GM12878 (cell line): ENCODE data around the gene AGRP.

Experiments
- ASH2L ChIP-seq: fragments of 300-600, 200-600 bp; sonication (generic); IDR thresholded peaks from 2 replicates; pipeline ENCODE4 v1.6.1; 2017; ENCODE audit warnings: low read depth, mild to moderate bottlenecking, borderline replicate concordance
- CEBPB ChIP-seq, 2 experiments: fragments of 150-350 bp in 1 of 2; IDR thresholded peaks; 2 replicates each; pipeline ENCODE4 v1.6.1; 2012 to 2014; ENCODE audit warnings: low read depth in 2 of 2, low read length in 2 of 2, borderline replicate concordance in 1 of 2, inconsistent platforms in 1 of 2
- CHD2 ChIP-seq: IDR thresholded peaks from 2 replicates; pipeline ENCODE4 v1.6.1; 2011; ENCODE audit warnings: low read depth, low read length, improper control_type of control experiment, borderline replicate concordance
- CUX1 ChIP-seq: IDR thresholded peaks from 2 replicates; pipeline ENCODE4 v1.6.1; 2012; ENCODE audit warnings: improper control_type of control experiment, low read depth, low read length; ENCODE audit not compliant: insufficient replicate concordance
- GABPA ChIP-seq: IDR thresholded peaks from 2 replicates; pipeline ENCODE4 v1.6.1; 2014; ENCODE audit warnings: antibody characterized with exemption, low read depth, mild to moderate bottlenecking, inconsistent platforms
- RAD21 ChIP-seq: IDR thresholded peaks from 2 replicates; pipeline ENCODE4 v1.6.1; 2011; ENCODE audit warnings: mild to moderate bottlenecking, low read depth, low read length, moderate library complexity; ENCODE audit not compliant: insufficient read depth
- RCOR1 ChIP-seq: conservative IDR thresholded peaks from 2 replicates; pipeline ENCODE4 v1.6.1; 2012; ENCODE audit warnings: low read depth, low read length, improper control_type of control experiment
- TF ChIP-seq, protein P1 (sequence below), 3 experiments: IDR thresholded peaks in 2 of 3; conservative IDR thresholded peaks in 1 of 3; 2 replicates each; pipeline ENCODE4 v1.5.1; 2011; ENCODE audit warnings: low read depth in 3 of 3, low read length in 3 of 3, mild to moderate bottlenecking in 3 of 3, control low read depth in 2 of 3, moderate library complexity in 2 of 3, inconsistent platforms in 1 of 3, mixed read lengths in 1 of 3; ENCODE audit not compliant: control insufficient read depth in 2 of 3, insufficient read depth in 1 of 3; ENCODE audit errors: extremely low read depth in 1 of 3

- TF ChIP-seq GABPA (no peak), ASH2L (no peak), CEBPB (IDR thresholded peaks at IDR 0.05; ENCODE audit: borderline replicate concordance in 1 of 2, low read depth in 2 of 2, low read length in 2 of 2) (no peak), RCOR1 (no peak), RAD21 (no peak), CUX1 (no peak), CHD2 (no peak)
- TF ChIP-seq, protein P1, sequence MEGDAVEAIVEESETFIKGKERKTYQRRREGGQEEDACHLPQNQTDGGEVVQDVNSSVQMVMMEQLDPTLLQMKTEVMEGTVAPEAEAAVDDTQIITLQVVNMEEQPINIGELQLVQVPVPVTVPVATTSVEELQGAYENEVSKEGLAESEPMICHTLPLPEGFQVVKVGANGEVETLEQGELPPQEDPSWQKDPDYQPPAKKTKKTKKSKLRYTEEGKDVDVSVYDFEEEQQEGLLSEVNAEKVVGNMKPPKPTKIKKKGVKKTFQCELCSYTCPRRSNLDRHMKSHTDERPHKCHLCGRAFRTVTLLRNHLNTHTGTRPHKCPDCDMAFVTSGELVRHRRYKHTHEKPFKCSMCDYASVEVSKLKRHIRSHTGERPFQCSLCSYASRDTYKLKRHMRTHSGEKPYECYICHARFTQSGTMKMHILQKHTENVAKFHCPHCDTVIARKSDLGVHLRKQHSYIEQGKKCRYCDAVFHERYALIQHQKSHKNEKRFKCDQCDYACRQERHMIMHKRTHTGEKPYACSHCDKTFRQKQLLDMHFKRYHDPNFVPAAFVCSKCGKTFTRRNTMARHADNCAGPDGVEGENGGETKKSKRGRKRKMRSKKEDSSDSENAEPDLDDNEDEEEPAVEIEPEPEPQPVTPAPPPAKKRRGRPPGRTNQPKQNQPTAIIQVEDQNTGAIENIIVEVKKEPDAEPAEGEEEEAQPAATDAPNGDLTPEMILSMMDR (IDR thresholded peaks at IDR 0.05 in 2 of 3, conservative IDR thresholded peaks at IDR 0.05 in 1 of 3; ENCODE audit: control insufficient read depth in 2 of 3, extremely low read depth in 1 of 3, insufficient read depth in 1 of 3, low read depth in 3 of 3, low read length in 3 of 3): no peak
Observed at GRCh38 chr16:67526149-67526791, 42.9 kb upstream of the AGRP start.
